CD4-positive, alpha-beta T cell treated with Interleukin-4 for 1 hour (primary cell): ENCODE data around the gene ALOXE3.

Experiments
- DNase-seq, 2 donors: peaks; one replicate each; pipeline ENCODE4 v3.0.0-alpha.2; 2020 to 2022

The ALOXE3 gene

DNA sequence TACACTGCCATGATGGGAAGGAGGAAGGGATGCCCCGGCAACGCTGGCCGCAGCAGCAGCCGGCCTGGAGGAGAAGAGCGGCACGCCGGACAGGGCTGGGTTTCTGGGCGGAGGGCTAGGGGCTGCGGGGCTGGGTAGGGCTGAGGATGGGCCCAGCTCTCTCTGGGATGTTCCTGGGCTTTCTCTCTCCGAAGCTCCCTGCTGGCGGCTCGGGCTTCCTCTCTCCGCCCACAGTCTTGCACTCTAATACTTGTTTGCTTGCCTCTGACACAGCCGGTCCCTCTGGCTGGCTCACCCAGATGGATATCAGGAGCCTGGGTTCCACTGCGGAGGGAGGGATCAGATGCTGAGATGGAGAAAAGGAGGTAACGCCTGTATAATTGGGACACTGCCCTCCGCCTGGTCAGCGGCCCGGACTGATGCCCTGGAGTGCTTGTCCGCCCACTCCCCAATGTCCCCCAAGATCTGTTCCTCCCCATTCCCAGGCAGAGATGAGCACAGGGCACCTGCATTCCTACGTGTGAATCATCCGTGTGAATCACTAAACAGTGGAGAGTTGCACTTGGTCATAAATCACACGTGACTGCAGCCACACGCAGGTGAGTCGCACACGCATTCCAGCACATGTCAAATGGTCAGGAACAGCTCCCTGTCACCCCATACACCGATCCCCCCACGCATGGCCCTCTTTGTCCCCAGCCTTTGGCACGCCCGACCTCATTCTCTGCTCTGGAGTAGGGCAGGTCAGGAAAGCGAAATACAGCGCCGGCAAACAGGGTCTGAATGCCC, at the start of gene ALOXE3:
Gene ALOXE3, minus strand, starts transcription at position 535 of the 789 bp plus-strand sequence. Its CDS starts 524 bp downstream, at position 11.
- no peak for DNase-seq

DNA sequence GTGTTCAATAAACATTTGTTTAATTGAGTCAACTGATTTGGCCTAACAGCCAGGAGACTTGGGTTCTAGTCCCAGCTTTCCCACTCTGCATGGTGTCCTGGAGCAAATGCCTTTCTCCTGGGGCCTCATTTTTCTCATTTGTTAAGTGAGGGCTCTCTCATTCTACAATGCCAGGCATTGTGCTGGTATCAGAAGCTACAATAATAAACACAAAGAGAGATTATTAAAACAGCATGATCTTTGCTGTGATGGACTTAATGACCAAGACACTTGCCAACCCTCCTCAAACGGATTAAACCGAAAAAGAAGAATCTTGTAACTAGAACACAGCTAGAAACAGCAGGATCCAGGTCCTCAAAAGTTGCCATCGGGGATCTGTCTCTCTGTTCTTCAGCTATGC, 49.2 kb upstream of the ALOXE3 start:
- DNase-seq, result no peak

DNA sequence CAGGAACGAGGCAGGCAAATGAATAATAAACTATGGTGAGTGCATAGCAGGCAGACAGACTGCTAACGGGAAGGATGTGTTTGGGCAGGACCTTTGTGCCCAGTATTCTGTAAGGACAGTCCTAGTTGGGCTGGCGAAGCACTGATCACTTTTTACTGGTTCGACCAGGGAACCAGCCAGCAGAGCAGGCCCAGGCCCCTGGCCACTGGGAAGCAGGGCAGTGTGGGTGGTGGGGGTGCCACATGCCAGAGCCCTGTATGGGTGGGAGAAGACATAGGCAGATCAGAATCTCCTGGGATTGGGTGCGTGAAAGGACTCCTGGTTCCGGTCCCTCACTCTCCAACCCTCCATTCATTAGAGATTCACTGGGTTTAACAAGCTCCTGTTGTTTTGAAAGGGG, 48.4 kb upstream of the ALOXE3 start:
- DNase-seq, result no peak

DNA sequence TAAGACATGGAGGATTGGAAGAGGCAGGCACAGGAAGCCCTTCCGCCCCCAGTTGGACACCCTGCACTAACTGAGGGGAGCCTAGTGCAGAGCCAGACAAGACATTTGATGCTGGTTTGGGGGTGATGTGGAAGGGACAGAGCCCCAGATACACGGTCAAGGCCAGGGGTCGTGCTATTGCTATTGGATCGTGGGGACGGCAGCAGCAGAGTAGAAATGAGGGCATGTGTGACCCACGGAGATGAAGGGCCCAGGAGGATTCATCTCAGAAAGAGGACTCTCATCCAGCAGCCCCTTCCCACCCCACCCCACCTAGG, 46.5 kb upstream of the ALOXE3 start:
- DNase-seq, result no peak

DNA sequence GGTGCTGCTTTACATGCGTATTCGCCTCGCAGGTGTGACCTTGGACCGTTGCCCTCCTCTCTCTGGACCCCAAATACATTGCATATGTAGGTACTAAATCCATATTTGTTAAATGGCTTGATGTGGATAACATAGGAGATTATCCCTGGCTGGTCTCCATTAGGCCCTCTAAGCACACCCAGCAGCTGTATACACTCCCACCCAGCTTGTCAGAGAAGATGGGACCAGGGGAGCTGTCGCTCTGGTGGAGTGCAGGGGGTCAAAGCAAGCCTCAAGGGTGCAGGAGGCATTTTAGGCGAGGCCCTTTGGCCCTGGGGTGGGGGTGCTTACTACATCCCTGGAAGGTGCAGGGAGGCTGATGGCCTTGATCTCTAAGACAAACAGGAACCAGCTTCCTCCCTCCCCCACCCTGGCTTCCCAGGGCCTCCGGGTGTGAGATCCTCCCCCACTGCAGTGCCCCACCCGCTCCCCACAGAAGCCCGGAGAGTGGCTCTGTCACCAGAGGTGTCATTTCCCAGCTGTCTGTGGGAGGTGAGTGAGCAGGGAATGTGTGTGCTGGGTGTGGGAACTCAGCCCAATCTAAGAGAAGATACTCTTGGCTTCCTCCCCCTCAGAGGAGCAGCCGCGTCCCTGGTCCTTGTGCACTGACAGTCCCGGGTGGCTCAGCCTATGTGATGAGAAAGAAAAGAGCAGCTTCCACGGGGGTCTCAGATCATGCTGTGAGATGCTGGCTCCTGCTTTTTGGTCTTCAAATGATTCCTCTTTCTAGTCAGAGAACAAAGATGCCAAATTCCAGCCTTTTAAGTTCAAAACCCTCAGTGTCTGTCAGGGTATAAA, 45.9 kb upstream of the ALOXE3 start:
- peak; percentile 77 to 82 for DNase-seq

DNA sequence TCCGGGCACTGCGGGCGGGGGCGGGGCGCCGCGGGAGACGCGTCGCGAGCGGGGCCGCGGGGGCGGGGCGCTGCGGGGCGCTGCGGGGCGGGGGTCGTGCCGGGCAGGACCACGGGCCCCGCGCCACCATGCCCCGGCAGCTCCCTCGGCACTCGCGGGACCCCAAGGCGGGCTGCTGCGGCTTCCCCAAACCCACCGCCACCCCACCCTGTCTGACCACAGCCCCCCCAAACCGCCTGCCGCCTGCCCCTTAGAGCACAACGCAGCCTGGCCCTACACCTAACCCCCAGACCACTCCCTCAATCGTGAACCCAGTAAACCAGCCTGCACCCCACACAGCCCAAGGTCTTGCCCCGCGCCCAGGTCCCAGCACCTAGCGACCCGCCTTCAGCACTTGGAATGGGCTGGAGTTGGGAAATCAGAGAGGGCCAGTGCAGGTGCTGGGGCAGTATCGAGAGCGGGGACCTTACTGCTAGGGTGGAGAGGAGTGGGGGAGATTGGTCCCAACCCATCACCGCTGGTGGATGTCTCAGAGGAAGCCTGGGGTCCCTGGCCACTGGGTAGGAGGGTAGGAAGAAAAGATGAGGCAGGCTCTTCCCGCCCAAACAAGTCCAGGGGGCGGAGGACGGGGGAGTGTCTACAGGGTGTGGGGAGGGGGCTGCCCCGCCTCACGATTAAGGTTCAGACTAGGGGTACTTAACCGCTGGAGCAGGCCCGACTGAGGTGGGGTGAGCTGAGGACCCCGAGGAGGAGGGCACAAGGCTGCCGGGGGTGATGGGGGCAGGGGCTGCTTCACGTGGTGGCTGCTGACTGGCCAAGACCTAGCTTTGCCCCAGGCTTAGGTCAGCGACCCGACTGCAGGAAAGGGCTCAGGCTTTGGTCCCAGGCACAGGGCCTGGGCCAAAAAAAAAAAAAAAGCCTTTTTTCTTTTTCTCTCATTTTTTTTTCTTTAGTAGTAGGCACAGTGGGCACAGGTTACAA, 45.0 kb upstream of the ALOXE3 start:
- DNase-seq, result peak in 1 of 2 donors; percentile 24

DNA sequence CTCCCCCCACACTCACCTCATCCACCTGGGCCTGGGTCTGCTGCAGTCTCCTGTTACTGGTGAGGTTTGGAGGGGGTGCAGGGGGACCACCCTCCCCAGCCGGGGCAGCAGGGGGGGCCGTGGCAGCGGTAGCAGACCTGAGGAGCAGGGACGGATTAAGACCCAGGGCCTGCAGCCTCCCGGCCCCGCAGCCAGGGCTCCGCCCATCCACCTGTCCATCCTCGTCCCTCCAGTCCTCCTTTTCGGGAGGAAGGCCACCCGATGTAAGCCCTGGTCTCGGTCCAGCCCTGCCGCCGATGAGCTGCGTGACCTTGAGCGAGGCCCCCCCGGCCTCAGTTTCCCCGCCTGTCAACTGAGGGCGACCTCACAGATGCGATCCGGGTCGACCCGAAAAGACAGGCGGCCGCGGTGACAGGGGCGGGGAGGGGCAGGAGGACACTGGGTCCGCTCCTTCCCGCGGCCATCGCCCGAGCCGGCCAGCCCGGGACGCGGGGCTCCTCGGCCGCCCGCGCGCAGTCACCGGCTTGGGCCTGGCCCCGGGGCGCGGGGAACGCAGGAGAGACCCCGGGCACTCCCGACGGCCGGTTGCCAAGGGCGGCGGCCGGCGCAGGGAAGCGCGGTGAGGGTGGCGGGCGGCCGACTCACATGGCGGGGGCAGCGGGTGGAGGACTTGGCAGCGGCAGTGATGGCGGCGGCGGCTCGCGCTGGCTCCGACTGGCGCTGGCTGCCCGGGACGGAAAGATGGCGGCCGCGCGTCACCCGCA, 44.1 kb upstream of the ALOXE3 start, which contains the start of gene VAMP2:
Gene VAMP2, minus strand, starts transcription at position 716 of the 764 bp plus-strand sequence. Its CDS starts 69 bp downstream, at position 647.
- DNase-seq, result peak; percentile 83

DNA sequence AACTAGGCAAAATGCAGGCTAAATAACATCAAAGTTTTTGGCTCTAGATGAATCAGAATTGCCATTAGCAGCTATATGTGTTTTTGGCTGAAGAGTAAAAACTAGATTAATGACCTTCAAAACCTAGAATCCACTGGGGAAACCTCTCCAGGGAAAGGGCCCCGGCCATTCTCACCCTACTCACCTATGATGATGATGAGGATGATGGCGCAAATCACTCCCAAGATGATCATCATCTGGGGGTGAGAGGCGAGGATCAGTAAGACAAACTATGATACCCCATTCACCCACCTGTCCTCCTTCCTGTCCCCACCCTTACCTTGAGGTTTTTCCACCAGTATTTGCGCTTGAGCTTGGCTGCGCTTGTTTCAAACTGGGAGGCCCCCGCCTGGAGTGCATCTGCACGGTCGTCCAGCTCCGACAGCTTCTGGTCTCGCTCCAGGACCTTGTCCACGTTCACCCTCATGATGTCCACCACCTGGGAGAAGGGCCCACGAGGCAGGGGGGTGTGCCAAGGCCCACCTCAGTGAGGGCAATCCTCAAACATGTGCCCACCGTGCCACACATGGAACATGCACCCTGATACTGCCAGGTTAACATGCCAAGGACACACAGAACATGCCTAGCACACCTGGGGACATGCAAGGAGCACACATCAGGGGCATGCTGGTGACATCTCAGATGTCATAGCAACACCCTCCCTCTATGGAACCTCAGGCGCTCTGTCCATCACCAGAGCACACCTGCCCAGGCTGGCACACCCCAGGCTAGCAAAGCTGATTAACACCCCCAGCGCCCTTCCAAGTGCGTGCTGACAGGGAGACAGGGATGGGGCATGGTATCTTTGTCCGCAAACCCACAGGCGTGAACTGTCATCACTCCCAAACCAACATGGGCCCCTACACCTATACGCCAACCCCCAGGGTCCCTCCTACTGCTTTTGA, 43.2 kb upstream of the ALOXE3 start:
- DNase-seq, result peak in 1 of 2 donors; percentile 37

DNA sequence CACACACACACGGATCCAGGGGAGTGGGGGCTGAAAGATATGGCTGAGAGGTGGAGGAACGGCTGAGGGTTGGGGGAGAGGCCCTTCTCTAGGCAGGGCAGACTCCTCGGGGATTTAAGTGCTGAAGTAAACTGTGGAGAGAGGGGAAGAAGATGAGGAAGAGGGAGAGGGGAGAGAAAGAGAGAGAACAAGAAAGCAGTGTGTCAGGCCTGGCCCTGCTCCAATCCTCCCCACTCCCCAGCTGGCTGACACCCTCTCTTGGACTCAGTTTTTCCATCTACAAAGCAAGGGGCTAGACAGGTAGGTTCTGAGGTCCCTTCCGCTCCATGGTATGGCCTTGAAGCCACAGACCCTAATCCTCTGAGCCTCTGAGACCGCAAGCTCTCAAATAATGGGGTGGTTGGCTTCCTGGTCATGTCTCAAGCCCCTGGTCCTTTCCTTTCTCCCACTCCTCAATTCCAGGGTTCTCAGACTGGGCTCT, 42.5 kb upstream of the ALOXE3 start:
- DNase-seq, result peak in 1 of 2 donors; percentile 33

DNA sequence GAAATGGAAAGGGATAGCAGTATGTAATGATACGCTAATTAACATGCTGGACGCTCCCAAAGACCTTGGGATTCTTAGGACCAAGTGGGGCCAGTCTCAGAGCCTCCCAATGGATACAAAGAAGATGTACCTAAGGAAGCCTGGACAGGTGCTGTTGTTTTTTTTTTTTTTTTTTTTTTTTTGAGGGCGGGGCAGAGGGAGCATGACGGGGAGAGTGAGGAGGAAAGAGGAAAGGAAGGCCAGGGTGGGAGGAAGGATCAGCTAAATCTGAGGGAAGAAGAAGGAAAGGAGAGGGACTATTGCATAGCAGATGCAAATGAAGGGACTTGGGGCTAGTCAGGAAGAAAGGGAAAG, 41.9 kb upstream of the ALOXE3 start:
- no peak for DNase-seq

DNA sequence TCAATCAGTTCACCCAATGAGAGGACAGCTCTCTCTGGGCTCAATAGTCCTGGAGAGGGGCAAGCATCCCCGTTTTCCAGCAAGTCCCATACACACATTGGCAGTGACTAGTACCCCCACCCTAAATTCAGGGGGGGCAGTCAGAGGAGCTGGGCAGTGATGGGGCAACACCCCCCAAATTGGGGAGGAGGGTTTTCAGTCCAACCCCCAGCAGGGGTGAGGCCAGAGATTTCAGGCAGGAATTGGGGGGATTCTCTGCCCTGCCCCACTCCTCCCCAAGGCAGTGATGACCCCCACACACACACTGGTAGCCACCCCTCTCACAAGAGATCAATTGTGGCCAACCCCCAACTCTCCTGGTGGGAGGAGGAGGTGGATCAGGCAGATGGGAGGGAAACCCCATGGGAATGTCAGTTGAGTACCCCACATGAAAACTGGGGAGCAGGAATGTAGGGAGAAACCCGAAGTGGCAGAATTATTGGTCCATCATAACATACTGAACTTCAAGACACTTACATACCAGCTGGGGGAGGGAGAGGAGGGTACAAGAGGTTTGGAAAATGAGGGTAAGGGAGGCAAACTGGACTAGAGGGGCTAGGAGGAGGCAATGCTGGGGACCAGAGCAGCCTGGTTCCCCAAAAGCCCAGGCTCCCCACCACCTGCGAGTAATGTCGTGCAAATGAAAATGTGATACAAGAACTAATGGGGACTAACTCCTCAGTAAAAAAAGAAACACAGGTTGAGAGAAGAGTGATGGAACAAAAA, 41.3 kb upstream of the ALOXE3 start:
- peak in 1 of 2 donors; percentile 13 for DNase-seq

DNA sequence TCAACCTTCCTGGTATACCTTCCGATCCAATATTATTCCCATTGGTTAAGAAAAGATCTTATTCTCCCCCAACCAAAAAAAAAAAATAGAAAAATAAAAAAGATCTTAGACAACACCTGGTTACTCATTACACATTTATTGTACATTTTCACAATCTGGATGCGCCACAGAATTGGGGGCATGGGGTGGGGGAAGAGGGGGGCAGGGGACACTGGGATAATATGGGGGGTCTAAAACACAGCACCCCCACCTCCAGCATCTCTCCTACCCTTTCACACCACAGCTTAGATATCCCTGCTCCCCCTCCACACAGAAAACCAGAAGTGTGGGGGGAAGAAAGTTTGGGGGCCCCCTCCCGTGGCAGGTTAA, 40.7 kb upstream of the ALOXE3 start:
- no peak for DNase-seq

DNA sequence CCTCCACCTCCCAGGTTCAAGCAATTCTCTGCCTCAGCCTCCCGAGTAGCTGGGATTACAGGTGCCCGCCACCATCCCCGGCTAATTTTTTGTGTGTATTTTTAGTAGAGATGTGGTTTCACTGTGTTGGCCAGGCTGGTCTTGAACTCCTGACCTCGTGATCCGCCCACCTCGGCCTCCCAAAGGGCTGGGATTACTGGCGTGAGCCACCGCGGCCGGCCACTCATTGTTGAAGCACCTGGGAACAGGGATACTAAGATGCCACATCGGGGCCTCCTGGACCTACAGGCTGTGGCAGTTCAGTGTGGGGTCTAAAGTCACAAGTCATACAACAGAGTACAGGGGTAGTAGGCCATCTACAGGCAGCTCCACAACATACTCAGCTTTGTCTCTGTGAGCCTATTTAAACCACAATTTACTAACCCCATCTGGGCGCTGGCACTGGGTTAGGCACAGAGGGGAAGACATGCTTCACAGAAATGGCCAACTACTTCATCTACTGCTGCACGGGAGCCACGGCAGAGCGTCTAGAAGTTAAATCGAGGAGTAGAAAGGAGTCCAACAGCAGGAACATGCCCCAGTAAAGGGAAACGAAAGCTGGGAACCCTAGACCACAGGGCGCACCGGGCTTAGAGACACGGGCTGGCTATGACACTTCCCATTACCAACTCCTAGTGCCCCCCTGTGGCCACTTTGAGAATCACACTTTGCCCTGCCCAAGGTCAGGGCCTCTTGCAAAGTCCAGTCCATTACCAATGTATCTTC, 40.1 kb upstream of the ALOXE3 start:
- peak; percentile 91 for DNase-seq

DNA sequence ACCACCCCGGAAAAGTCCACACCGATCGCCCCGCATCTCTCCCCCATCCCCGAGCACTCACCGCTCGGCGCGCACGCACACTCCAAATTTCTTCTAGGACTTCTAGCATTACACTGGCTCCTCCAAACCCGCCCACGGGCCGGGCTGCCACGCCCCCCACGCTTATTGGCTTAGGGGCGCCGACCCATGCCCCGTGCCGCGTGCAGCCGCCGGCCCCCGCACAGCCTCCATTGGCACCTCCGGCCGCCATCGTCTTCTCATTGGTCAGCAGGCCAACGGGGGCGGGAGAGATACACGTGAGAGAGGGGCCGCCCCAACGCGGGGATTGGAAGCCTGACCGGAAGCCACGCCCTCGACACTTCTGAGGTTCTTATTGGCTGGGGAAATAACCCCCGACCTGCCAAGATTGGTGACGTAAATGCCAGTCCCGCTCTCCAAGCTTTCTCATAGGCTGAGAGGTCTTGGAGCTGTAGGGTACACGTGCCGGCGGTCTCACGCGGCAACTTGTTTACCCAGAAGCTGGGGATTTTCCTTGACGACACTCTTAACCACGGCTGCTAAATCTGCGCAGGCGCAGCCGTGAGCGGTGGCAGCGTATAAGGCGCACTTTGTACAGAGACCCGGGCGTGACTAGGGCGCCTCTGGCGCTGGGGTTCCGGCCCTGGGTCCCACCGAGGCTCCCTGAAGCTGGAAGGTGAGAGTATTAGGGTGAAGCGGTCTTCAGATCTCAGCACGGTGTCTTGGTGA, 38.1 kb upstream of the ALOXE3 start:
- DNase-seq, result peak; percentile 100

DNA sequence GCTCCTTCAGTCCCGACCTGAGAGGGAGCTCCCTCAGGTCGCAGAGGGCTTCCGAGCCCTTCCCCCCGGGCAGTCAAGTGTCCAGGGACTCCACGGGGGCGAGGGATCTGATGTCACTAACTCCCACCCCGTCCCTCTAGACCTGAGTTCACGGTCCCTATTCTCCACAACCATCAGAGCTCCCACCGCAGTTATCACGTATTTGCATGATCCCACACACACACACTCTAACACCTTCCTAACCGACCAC, 37.6 kb upstream of the ALOXE3 start:
- no peak for DNase-seq

DNA sequence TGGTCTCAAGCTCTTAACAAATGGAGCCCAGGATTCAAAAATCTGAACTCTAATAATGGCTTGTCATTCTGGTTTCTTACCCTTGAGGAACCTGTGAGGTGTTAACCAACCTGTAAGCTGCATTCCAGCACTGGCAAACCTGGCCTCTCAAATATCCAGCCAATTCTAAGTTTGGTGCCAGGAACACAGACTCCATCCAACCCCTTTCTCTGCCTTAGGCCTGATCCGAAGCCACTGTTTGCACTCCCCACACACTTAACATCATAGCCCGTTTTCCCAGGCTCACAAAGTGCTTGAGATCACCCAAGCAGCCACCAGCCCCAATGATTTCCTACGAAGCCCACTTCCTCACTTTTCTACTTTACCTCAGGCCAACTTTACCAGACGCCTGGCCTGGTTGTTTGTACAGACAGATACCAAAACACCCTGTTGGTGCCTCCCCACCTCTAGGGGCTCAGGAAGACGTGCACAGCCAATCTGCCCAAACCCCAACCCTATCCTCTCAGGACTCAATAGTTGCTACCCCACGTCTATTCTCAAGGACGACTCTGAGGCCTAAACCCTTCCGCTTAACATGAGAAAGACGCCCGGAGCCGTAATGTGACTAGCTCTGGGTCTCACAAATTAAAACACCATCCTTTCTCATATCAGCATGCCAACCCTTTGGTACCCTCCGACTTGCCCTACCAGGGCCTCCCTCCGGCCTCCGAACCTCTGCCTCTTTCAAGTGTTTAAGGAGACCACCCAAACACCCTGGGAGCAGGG, 37.1 kb upstream of the ALOXE3 start:
- DNase-seq, result peak in 1 of 2 donors; percentile 58

DNA sequence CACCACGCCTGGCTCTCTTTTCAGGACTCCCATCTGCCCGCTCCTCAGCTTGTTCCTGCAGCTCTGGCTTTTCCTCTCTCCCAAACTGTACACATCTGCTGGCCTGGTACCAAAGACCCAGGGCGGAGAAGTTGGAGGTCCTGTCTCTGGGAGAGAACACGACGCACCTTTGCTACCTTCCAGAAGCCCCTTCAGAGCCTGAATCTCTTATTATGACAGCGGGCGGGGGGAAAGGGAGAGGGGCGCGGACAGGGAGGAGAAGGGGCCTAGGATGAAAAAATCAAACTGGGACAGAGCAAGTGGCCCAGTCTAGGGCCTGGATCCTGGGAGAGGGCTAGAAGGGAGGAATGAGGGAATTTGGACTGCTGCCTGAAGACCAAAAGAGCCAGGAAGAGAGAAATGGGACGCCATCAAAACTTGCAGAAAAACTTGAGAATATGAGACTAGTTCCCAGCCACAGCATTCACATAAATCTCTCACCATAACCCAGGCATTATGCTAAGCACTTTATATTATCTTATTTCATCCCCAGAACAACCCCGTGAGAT, 36.4 kb upstream of the ALOXE3 start:
- DNase-seq, result no peak
